OCI-LY3 (cell line): ENCODE results near the gene ABCB8.

Experiments
- EZH2phosphoT487 ChIP-seq: fragments of 200-600 bp; shearing (Covaris generic); IDR thresholded peaks from 2 replicates; pipeline ENCODE4 v1.6.1; 2018; ENCODE audit warnings: antibody characterized with exemption, mixed run types, low read depth
- TF ChIP-seq, protein P1 (sequence below): fragments of 200-600, 300-600 bp; sonication (generic); IDR thresholded peaks from 2 replicates; pipeline ENCODE4 v1.5.1; 2014; ENCODE audit warnings: antibody characterized with exemption, low read length, low read depth

DNA sequence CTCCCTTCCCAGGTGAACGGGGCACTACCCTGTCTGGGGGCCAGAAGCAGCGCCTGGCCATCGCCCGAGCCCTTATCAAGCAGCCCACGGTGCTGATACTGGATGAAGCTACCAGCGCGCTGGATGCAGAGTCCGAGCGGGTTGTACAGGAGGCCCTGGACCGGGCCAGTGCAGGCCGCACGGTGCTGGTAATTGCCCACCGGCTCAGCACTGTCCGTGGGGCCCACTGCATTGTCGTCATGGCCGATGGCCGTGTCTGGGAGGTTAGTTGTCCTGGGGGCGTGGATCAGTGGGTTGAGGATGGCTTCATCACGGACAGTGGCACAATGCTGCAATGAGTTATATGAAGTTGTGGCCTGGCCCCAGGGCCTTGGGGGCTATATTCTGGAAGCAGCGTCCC, 15.7 kb downstream of the ABCB8 start:
- TF ChIP-seq, protein P1, sequence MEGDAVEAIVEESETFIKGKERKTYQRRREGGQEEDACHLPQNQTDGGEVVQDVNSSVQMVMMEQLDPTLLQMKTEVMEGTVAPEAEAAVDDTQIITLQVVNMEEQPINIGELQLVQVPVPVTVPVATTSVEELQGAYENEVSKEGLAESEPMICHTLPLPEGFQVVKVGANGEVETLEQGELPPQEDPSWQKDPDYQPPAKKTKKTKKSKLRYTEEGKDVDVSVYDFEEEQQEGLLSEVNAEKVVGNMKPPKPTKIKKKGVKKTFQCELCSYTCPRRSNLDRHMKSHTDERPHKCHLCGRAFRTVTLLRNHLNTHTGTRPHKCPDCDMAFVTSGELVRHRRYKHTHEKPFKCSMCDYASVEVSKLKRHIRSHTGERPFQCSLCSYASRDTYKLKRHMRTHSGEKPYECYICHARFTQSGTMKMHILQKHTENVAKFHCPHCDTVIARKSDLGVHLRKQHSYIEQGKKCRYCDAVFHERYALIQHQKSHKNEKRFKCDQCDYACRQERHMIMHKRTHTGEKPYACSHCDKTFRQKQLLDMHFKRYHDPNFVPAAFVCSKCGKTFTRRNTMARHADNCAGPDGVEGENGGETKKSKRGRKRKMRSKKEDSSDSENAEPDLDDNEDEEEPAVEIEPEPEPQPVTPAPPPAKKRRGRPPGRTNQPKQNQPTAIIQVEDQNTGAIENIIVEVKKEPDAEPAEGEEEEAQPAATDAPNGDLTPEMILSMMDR: no peak
- TF ChIP-seq EZH2phosphoT487: no peak
